ENCODE results near the gene PPP1R15B.

The PPP1R15B gene

DNA sequence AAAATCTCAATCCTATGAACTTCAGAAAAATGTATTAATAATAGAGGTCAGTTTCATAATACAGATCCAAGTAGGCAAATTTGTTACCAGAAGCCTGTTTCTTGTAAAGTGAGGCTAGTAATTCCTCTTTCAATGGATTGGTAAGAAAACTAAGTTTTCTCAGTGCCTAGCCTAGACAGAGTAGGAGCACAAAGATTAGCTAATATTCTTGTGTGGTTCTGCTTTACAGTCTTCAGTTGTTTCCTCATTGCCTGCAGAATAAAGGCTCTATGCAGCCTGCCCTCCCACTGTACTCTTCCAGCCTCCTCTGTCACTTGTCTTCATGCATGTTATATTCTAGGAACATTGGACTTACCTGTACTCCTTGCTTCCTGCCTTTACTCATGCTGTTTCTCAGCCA, 2.4 kb upstream of the PPP1R15B start:
- no peak for TF ChIP-seq EZH2phosphoT487 (conservative IDR thresholded peaks at IDR 0.05; ENCODE audit: low read length)
- TF ChIP-seq, protein P1, sequence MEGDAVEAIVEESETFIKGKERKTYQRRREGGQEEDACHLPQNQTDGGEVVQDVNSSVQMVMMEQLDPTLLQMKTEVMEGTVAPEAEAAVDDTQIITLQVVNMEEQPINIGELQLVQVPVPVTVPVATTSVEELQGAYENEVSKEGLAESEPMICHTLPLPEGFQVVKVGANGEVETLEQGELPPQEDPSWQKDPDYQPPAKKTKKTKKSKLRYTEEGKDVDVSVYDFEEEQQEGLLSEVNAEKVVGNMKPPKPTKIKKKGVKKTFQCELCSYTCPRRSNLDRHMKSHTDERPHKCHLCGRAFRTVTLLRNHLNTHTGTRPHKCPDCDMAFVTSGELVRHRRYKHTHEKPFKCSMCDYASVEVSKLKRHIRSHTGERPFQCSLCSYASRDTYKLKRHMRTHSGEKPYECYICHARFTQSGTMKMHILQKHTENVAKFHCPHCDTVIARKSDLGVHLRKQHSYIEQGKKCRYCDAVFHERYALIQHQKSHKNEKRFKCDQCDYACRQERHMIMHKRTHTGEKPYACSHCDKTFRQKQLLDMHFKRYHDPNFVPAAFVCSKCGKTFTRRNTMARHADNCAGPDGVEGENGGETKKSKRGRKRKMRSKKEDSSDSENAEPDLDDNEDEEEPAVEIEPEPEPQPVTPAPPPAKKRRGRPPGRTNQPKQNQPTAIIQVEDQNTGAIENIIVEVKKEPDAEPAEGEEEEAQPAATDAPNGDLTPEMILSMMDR (IDR thresholded peaks at IDR 0.05; ENCODE audit: insufficient read depth, low read length, poor library complexity, severe bottlenecking): no peak
- Histone ChIP-seq H3K79me2 (ENCODE audit: insufficient read depth, low read length) (peaks cover 26% of the 10 kb centered on the region), H3K4me2 (ENCODE audit: low read depth, low read length, poor library complexity, severe bottlenecking) (no peak overlapping the region), H3K9ac (ENCODE audit: low read length) (no peak overlapping the region), H3K27me3 (ENCODE audit: low read length) (no peaks in the 10 kb centered on the region), H3K27ac (ENCODE audit: low read depth, low read length) (no peak overlapping the region), H3K4me3 (ENCODE audit: insufficient read depth, low read length, poor library complexity, severe bottlenecking) (no peak overlapping the region), H3K9me2 (replicated peaks; ENCODE audit: insufficient read depth, low read length) (no peaks in the 10 kb centered on the region), H3K9me3 (ENCODE audit: insufficient read depth, low read length) (no peaks in the 10 kb centered on the region), H3K36me3 (ENCODE audit: low read length) (peaks cover 6% of the 10 kb centered on the region), H2AFZ (ENCODE audit: low read depth, low read length, severe bottlenecking) (no peak overlapping the region), H4K20me1 (ENCODE audit: low read depth, low read length) (peaks cover 18% of the 10 kb centered on the region), H3F3A (ENCODE audit: insufficient read depth) (peaks cover 5% of the 10 kb centered on the region; the same call in 1 of the 2 replicates)

- Histone ChIP-seq H3F3A (ENCODE audit: insufficient read depth) (peaks cover 5% of the 10 kb centered on the region; the same call in 1 of the 2 replicates), H3K9ac (ENCODE audit: low read length) (no peak overlapping the region), H3K27me3 (ENCODE audit: low read length) (no peaks in the 10 kb centered on the region), H3K36me3 (ENCODE audit: low read length) (peaks cover 15% of the 10 kb centered on the region), H3K79me2 (ENCODE audit: insufficient read depth, low read length) (peaks cover 35% of the 10 kb centered on the region), H3K9me2 (replicated peaks; ENCODE audit: insufficient read depth, low read length) (no peaks in the 10 kb centered on the region), H3K4me3 (ENCODE audit: insufficient read depth, low read length, poor library complexity, severe bottlenecking) (no peak overlapping the region), H3K4me2 (ENCODE audit: low read depth, low read length, poor library complexity, severe bottlenecking) (no peak overlapping the region), H3K9me3 (ENCODE audit: insufficient read depth, low read length) (no peaks in the 10 kb centered on the region), H4K20me1 (ENCODE audit: low read depth, low read length) (peaks cover 27% of the 10 kb centered on the region), H3K27ac (ENCODE audit: low read depth, low read length) (no peak overlapping the region), H2AFZ (ENCODE audit: low read depth, low read length, severe bottlenecking) (no peak overlapping the region)
- TF ChIP-seq EZH2phosphoT487 (conservative IDR thresholded peaks at IDR 0.05; ENCODE audit: low read length): no peak
- TF ChIP-seq, protein P1 (IDR thresholded peaks at IDR 0.05; ENCODE audit: insufficient read depth, low read length, poor library complexity, severe bottlenecking): no peak
Measured at GRCh38 chr1:204413170-204413535, 1.5 kb upstream of the PPP1R15B start.

DNA sequence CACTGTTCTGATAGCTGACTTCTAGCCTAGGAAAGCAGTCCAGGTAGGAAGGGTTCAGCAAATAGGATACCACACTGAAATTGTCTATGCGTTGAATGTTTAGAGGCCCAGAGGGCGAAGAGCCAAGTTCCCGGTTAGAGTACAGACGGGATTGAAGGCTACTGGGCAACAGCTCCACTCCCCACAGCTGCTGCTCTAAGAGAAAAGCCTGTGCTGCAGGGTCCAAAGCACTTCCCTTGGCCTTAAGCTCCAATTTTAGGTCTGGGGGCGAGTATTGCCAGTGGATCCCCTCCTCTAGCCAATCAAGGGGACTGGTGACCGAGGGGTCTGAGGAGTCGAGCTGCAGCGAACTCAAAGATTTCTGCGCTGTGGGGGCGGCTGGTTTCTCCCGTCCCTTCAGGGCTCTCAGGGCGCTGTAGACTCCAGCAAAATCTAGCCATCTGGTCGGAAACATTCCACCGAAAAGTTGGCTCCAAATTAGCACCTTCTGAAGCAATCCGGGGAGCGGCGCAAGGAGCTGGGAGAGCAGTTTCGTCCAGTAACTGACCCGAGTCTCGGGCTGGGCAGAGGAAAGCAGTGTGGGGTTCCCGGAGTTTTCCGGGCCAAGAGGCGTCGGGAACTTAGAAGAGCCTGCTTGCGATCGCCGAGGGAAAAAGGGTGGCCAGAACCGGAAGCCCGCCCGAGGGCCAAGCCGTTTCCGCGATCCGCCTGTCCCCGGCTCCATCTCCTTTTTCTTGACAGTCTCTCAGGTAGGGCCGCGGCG, 748 bp downstream of the PPP1R15B start:
- Histone ChIP-seq H3K27me3 (ENCODE audit: low read length) (no peaks in the 10 kb centered on the region), H3F3A (ENCODE audit: insufficient read depth) (peaks cover 5% of the 10 kb centered on the region; the same call in 1 of the 2 replicates), H3K9me3 (ENCODE audit: insufficient read depth, low read length) (no peaks in the 10 kb centered on the region), H4K20me1 (ENCODE audit: low read depth, low read length) (peaks cover 49% of the 10 kb centered on the region), H3K4me3 (ENCODE audit: insufficient read depth, low read length, poor library complexity, severe bottlenecking) (peak overlapping the region; percentile 92), H3K9me2 (replicated peaks; ENCODE audit: insufficient read depth, low read length) (no peaks in the 10 kb centered on the region), H2AFZ (ENCODE audit: low read depth, low read length, severe bottlenecking) (peak overlapping the region; percentile 42), H3K36me3 (ENCODE audit: low read length) (peaks cover 33% of the 10 kb centered on the region), H3K9ac (ENCODE audit: low read length) (peak overlapping the region; percentile 95), H3K79me2 (ENCODE audit: insufficient read depth, low read length) (peaks cover 57% of the 10 kb centered on the region), H3K4me2 (ENCODE audit: low read depth, low read length, poor library complexity, severe bottlenecking) (peak overlapping the region; percentile 88), H3K27ac (ENCODE audit: low read depth, low read length) (peak overlapping the region; percentile 77)
- TF ChIP-seq, protein P1 (IDR thresholded peaks at IDR 0.05; ENCODE audit: insufficient read depth, low read length, poor library complexity, severe bottlenecking): no peak
- TF ChIP-seq EZH2phosphoT487 (conservative IDR thresholded peaks at IDR 0.05; ENCODE audit: low read length): no peak

Data from SU-DHL-6 (cell line).